Thymus (tissue), 11 donors: ENCODE measurements around the gene FILIP1L. TPM values are rescaled to one million over a fixed set of nuclear protein-coding genes. Genes with fewer than 3 reads are reported as not detected.

Experiments used
- DNase-seq, 9 donors: peaks; one replicate each; pipeline ENCODE4 v3.0.0-alpha.2; 2013; ENCODE audit warnings: low spot score in 9 of 9, low read depth in 6 of 9, missing footprints in 1 of 9
- H3K27ac ChIP-seq, 2 donors: one replicate each; pipeline ENCODE4 v1.5.1; 2013; ENCODE audit warnings: control low read depth in 1 of 2, low read depth in 1 of 2, low read length in 1 of 2, mild to moderate bottlenecking in 1 of 2, moderate library complexity in 1 of 2
- H3K27me3 ChIP-seq, 2 donors: one replicate each; pipeline ENCODE4 v1.5.1; 2013; ENCODE audit warnings: low read length in 1 of 2; ENCODE audit not compliant: control insufficient read depth in 2 of 2, insufficient read depth in 1 of 2
- H3K36me3 ChIP-seq, 2 donors: one replicate each; pipeline ENCODE4 v1.5.1; 2013; ENCODE audit warnings: low read length in 1 of 2, mild to moderate bottlenecking in 1 of 2, moderate library complexity in 1 of 2; ENCODE audit not compliant: control insufficient read depth in 2 of 2, insufficient read depth in 2 of 2
- H3K4me1 ChIP-seq, 2 donors: one replicate each; pipeline ENCODE4 v1.5.1; 2013; ENCODE audit warnings: low read length in 2 of 2; ENCODE audit not compliant: control insufficient read depth in 2 of 2, insufficient read depth in 2 of 2
- H3K4me3 ChIP-seq, 2 donors: one replicate each; pipeline ENCODE4 v1.5.1; 2013; ENCODE audit warnings: low read length in 2 of 2, control low read depth in 1 of 2, mild to moderate bottlenecking in 1 of 2
- H3K9me3 ChIP-seq, 2 donors: one replicate each; pipeline ENCODE4 v1.5.1; 2013; ENCODE audit warnings: low read length in 1 of 2, mild to moderate bottlenecking in 1 of 2; ENCODE audit not compliant: control insufficient read depth in 2 of 2, insufficient read depth in 1 of 2
- WGBS: extraction: QIAGEN DNeasy Blood & Tissue Kit; methylation state at CpG from one replicate; pipeline ENCODE4 v1.1.7; 2013; 5-methylcytosine and 5-hydroxymethylcytosine counted together
- polyA plus RNA-seq: library from polyadenylated mRNA; stranded (reverse); fragments of 200-250 nt; gene quantifications from one replicate; pipeline ENCODE4 v1.2.3, GENCODE V29; 2013
- total RNA-seq: library from RNA; stranded (reverse); fragments of 120-200 nt; gene quantifications from one replicate; pipeline ENCODE4 v1.2.4, GENCODE V29; 2013
- donor health status: healthy.

Gene FILIP1L
- total and polyA plus RNA-seq, 2 donors: 6.6 to 15.5 TPM

DNA sequence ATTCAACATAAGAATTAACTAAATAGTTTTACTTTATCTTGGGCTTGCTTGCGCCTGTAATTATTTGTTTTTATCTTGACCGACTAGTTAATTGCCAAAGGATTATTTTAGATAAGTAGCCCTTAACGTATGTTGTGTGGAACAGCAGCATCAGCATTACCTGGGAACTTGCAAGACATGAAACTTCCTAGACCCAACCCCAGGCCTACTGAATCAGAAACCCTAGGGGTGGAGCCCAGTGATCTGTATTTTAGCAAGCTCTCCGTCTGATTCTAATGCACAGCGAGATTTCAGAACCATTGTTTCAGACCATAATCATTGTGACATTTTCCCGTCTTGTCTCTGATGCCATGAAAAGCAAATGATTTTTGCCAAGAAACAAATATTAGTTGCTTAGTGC, 31.1 kb downstream of the FILIP1L start:
- no peak for DNase-seq
- no peaks in the 10 kb centered on the region for H3K36me3 ChIP-seq
- H3K4me1 ChIP-seq: no peaks in the 10 kb centered on the region
- 97% methylated on average over 6 of the region's 6 CpGs for WGBS
- no peaks in the 10 kb centered on the region for H3K9me3 ChIP-seq
- H3K27me3 ChIP-seq: no peaks in the 10 kb centered on the region
- H3K27ac ChIP-seq: no peak overlapping the region
- no peak overlapping the region for H3K4me3 ChIP-seq

DNA sequence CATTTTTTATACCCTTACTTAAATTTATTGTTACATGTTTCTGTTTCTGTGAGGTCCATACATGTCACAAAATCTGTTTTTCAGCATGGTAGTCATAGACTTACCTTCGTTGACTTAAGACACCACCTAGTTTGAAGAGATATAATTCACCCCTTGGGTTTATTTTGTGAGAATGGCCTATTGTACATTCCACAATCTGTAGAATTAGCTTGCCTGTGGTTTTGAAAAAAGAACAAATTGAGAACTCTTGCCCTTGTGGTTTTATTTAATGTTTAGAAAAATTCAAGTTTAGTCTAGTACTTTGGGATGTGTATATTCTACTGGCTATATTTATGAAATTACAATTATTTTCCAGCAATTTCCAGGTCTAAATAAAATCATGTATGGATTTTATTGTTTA, 31.6 kb downstream of the FILIP1L start:
- no peaks in the 10 kb centered on the region for H3K4me1 ChIP-seq
- H3K27ac ChIP-seq: no peak overlapping the region
- no peaks in the 10 kb centered on the region for H3K27me3 ChIP-seq
- no peaks in the 10 kb centered on the region for H3K9me3 ChIP-seq
- no peaks in the 10 kb centered on the region for H3K36me3 ChIP-seq
- H3K4me3 ChIP-seq: no peak overlapping the region
- WGBS: 74% methylated on average over 1 of the region's 1 CpG
- DNase-seq: no peak

DNA sequence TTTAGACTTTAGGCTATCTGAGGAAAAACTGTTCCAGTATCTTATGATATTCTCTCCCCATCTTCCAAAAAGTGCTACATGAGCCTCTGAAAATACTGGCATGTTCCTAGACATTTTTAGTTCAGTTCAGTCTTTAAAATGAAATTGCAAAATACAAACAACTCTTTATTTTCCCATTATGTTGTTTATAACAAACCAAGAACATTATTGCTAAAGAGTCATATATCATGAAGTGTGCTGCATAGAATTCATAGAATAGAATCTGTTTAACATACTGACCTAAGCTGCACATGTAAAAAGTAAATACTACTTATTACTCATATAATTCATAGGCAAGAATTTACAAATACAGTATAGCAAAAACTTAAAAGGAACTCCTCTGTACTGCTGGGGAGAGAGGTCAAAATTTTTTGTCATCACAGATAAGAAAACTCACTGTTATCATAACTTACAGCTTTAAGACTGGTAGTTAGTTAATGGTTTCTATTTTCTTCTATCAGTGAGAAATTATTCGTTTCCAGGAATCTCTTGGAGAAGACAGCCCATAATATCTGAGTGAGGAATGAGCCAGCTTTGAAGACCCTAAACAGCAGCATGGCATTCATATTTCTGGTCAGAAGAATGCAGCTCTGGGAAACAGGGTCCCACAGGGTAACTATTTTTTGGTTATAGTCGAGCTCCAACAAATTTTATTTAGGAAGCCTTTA, 32.2 kb downstream of the FILIP1L start:
- no peak for DNase-seq
- WGBS: 94% methylated on average over 2 of the region's 2 CpGs
- no peaks in the 10 kb centered on the region for H3K4me1 ChIP-seq
- H3K36me3 ChIP-seq: no peaks in the 10 kb centered on the region
- H3K27me3 ChIP-seq: no peaks in the 10 kb centered on the region
- no peak overlapping the region for H3K4me3 ChIP-seq
- H3K27ac ChIP-seq: no peak overlapping the region
- H3K9me3 ChIP-seq: no peaks in the 10 kb centered on the region

GRCh38 chr3:100081311-100081710, 33.0 kb downstream of the FILIP1L start:
- Histone ChIP-seq H3K9me3 (no peaks in the 10 kb centered on the region), H3K4me3 (no peak overlapping the region), H3K4me1 (no peaks in the 10 kb centered on the region), H3K27ac (no peak overlapping the region), H3K36me3 (no peaks in the 10 kb centered on the region), H3K27me3 (no peaks in the 10 kb centered on the region)
- 95% methylated on average over 1 of the region's 1 CpG for whole genome bisulfite sequencing
- no peak for DNase-seq

- H3K27me3 ChIP-seq: no peaks in the 10 kb centered on the region
- 96% methylated on average over 2 of the region's 2 CpGs for WGBS
- no peaks in the 10 kb centered on the region for H3K36me3 ChIP-seq
- H3K4me3 ChIP-seq: no peak overlapping the region
- no peaks in the 10 kb centered on the region for H3K9me3 ChIP-seq
- H3K27ac ChIP-seq: no peak overlapping the region
- no peak for DNase-seq
- H3K4me1 ChIP-seq: no peaks in the 10 kb centered on the region
Measured at GRCh38 chr3:100080573-100080972, 33.7 kb downstream of the FILIP1L start.

- Histone ChIP-seq H3K36me3 (no peaks in the 10 kb centered on the region), H3K9me3 (no peaks in the 10 kb centered on the region), H3K4me3 (no peak overlapping the region), H3K27ac (no peak overlapping the region), H3K27me3 (no peaks in the 10 kb centered on the region), H3K4me1 (no peaks in the 10 kb centered on the region)
- WGBS: 100% methylated on average over 1 of the region's 1 CpG
- DNase-seq: no peak
Measured at GRCh38 chr3:100079328-100079727, 35.0 kb downstream of the FILIP1L start.

DNA sequence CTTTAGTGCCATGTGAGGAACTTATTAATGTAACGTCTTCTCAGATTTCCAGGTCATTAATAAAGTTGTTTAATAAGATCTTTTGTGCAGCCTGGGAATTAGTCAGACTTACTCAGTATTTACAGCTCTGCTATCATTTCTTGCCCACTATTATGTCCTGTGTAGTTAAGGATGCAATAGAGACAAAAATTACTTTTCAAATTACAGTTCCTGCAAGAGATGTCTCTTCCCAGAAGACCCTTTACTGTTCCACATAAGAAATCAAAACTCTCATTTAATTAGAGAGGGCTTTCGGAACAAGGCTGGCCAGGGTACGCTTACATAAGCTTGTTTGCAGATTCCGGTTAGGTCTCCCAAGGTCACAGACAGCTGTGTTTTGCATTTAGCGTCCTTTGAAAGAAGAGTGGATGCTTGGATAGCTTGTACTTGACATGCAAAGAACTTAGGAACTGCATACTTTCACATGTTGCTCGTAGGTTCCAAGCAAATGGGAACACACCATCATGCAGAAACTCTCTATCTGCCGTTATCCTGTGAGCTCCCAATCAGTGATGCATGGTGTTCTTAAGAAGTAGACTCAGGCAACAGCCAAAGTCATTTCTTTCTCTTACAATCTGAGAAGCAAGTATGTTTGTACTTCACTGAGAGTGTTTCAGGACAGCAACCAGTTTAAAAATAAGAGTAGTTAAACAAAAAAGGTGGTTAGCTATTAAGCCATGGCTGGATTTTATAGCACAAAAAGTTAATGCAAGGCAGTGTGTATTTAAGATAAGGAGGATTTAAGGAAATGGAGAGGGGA, 37.4 kb downstream of the FILIP1L start:
- WGBS: 93% methylated on average over 7 of the region's 7 CpGs
- Histone ChIP-seq H3K4me1 (peaks cover 7 to 11% of the 10 kb centered on the region in 2 donors), H3K27ac (no peak overlapping the region), H3K27me3 (no peaks in the 10 kb centered on the region), H3K9me3 (no peaks in the 10 kb centered on the region), H3K36me3 (no peaks in the 10 kb centered on the region), H3K4me3 (no peak overlapping the region)
- DNase-seq: no peak

GRCh38 chr3:100075851-100076730, 38.2 kb downstream of the FILIP1L start:
- 94% methylated on average over 4 of the region's 4 CpGs for WGBS

GRCh38 chr3:100075196-100075595, 39.1 kb downstream of the FILIP1L start:
- Histone ChIP-seq H3K9me3 (no peaks in the 10 kb centered on the region), H3K27ac (no peak overlapping the region), H3K36me3 (no peaks in the 10 kb centered on the region), H3K27me3 (no peaks in the 10 kb centered on the region), H3K4me1 (peaks cover 7 to 11% of the 10 kb centered on the region in 2 donors), H3K4me3 (no peak overlapping the region)
- 99% methylated on average over 4 of the region's 4 CpGs for WGBS
- DNase-seq: no peak

More at GRCh38 chr3:100075851-100076730, 38.2 kb downstream of the FILIP1L start:
- no peak overlapping the region for H3K27ac ChIP-seq
- no peaks in the 10 kb centered on the region for H3K9me3 ChIP-seq
- H3K4me1 ChIP-seq: peaks cover 7 to 11% of the 10 kb centered on the region in 2 donors
- no peak for DNase-seq
- H3K36me3 ChIP-seq: no peaks in the 10 kb centered on the region
- H3K27me3 ChIP-seq: no peaks in the 10 kb centered on the region
- H3K4me3 ChIP-seq: no peak overlapping the region
